Kidney (tissue), 14 donors: ENCODE data around the gene SF3B3. TPM values are rescaled to one million over a fixed set of nuclear protein-coding genes. Genes with fewer than 3 reads are reported as not detected.

Experiments used
- DNase-seq, 5 donors: peaks; one replicate each; pipeline ENCODE4 v3.0.0-alpha.2; 2013 to 2020
- FAIRE-seq: peaks from 2 replicates; lab custom pipeline; 2012; peaks lifted over from hg19 to GRCh38; lab: Jason Lieb, UNC
- H3K27ac ChIP-seq, 2 donors: one replicate each; pipeline ENCODE4 v1.7.0; 2013; ENCODE audit warnings: low read depth in 2 of 2, low read length in 2 of 2, inconsistent platforms in 1 of 2
- H3K27me3 ChIP-seq: one replicate; pipeline ENCODE4 v1.7.1; 2013; ENCODE audit warnings: low read length, inconsistent platforms; ENCODE audit not compliant: control insufficient read depth, insufficient read depth
- H3K36me3 ChIP-seq, 3 donors: one replicate each; pipeline versions ENCODE4 v1.7.0 to v1.7.1; 2013; ENCODE audit warnings: low read length in 3 of 3, control low read depth in 1 of 3, inconsistent platforms in 1 of 3; ENCODE audit not compliant: insufficient read depth in 3 of 3, control insufficient read depth in 2 of 3
- H3K4me1 ChIP-seq, 3 donors: one replicate each; pipeline versions ENCODE4 v1.7.0 to v1.7.1; 2013; ENCODE audit warnings: low read length in 3 of 3, inconsistent platforms in 1 of 3, low read depth in 1 of 3; ENCODE audit not compliant: control insufficient read depth in 2 of 3, insufficient read depth in 2 of 3
- H3K4me3 ChIP-seq, 3 donors: one replicate each; pipeline versions ENCODE4 v1.7.0 to v1.8.1; 2013; ENCODE audit warnings: low read length in 3 of 3, control low read depth in 1 of 3, inconsistent platforms in 1 of 3
- H3K9ac ChIP-seq, 3 donors: one replicate each; pipeline versions ENCODE4 v1.7.0 to v1.7.1; 2013; ENCODE audit warnings: low read length in 3 of 3, control low read depth in 1 of 3, inconsistent platforms in 1 of 3
- H3K9me3 ChIP-seq, 3 donors: one replicate each; pipeline versions ENCODE4 v1.7.0 to v1.7.1; 2013; ENCODE audit warnings: low read length in 3 of 3, control low read depth in 1 of 3, inconsistent platforms in 1 of 3; ENCODE audit not compliant: control insufficient read depth in 2 of 3, insufficient read depth in 1 of 3
- CTCF ChIP-seq: IDR thresholded peaks from 3 replicates; pipeline ENCODE4 v1.5.1; 2012; ENCODE audit warnings: mild to moderate bottlenecking, moderate library complexity, borderline replicate concordance; ENCODE audit not compliant: insufficient read depth; ENCODE audit errors: extremely low read depth
- intact Hi-C: fragments of 100-400 bp; cut with DNase I; formaldehyde crosslinking; loops from one replicate; pipeline ENCODE4 v1.11.1; 2022
- polyA plus RNA-seq: library from polyadenylated mRNA; stranded (reverse); fragments of 350-450 nt; fragmentation: Illumina TruSeq; extraction: RNeasy Lipid Tissue Mini Kit (QIAGEN cat#74804); gene quantifications from one replicate; pipeline ENCODE4 v1.2.3, GENCODE V29; 2014; ENCODE audit warnings: low read depth, low replicate concordance; ENCODE audit not compliant: insufficient read depth
- total RNA-seq: library from RNA; stranded (reverse); fragmentation: NEBNext Ultra II Directional; extraction: Animal tissue kit (Norgen Biotek cat#: 25700); gene quantifications from one replicate; pipeline ENCODE4 v1.2.1, GENCODE V29; 2021
- donor health status: control.
- donor health status: control.
- donor health status: control.
- donor health status: control.
- donor health status: control.
- donor health status: DM: yes; HTN: yes; CAD: no.
- donor health status: Normal renal cell carcinoma (clear cell type).

The SF3B3 gene
- total and polyA plus RNA-seq, 2 donors from 2014 or later: 92.9 to 246 TPM

- H3K36me3 ChIP-seq: no peaks in the 10 kb centered on the region
- no peaks in the 10 kb centered on the region for H3K27me3 ChIP-seq
- H3K4me1 ChIP-seq: peaks cover 0 to 4% (median 0%) of the 10 kb centered on the region in 3 donors
- intact Hi-C loops: no loop called here
- no peak overlapping the region for H3K4me3 ChIP-seq
- H3K9ac ChIP-seq: no peak overlapping the region
- FAIRE-seq (no peak), DNase-seq (no peak)
- no peaks in the 10 kb centered on the region for H3K9me3 ChIP-seq
- no peak for TF ChIP-seq CTCF
- no peak overlapping the region for H3K27ac ChIP-seq
These were observed 88.2 kb downstream of the SF3B3 start for GRCh38 chr16:70611785-70612303.

- intact Hi-C loops: no loop called here
- H3K4me1 ChIP-seq: peaks cover 0 to 4% (median 0%) of the 10 kb centered on the region in 3 donors
- no peak for TF ChIP-seq CTCF
- FAIRE-seq: no peak
- no peaks in the 10 kb centered on the region for H3K9me3 ChIP-seq
- no peak for DNase-seq
- no peak overlapping the region for H3K27ac ChIP-seq
- no peaks in the 10 kb centered on the region for H3K27me3 ChIP-seq
- H3K36me3 ChIP-seq: no peaks in the 10 kb centered on the region
- H3K4me3 ChIP-seq: no peak overlapping the region
- H3K9ac ChIP-seq: no peak overlapping the region
These were observed 89.3 kb downstream of the SF3B3 start for GRCh38 chr16:70612931-70613330.

GRCh38 chr16:70614208-70614951 lies 90.8 kb downstream of the SF3B3 start:
- DNase-seq (no peak), FAIRE-seq (no peak)
- no peaks in the 10 kb centered on the region for H3K27me3 ChIP-seq
- H3K9me3 ChIP-seq: no peaks in the 10 kb centered on the region
- peaks cover 0 to 4% (median 0%) of the 10 kb centered on the region in 3 donors for H3K4me1 ChIP-seq
- no peaks in the 10 kb centered on the region for H3K36me3 ChIP-seq
- TF ChIP-seq CTCF: no peak
- no peak overlapping the region for H3K4me3 ChIP-seq
- intact Hi-C loops: no loop called here
- no peak overlapping the region for H3K27ac ChIP-seq
- no peak overlapping the region for H3K9ac ChIP-seq
